ENCODE measurements around the gene MAGI1.
"Not testable (repeated sequence)": the region's sequence is repeated elsewhere in the genome, so short reads cannot be mapped to it uniquely, and the experiment has no call there.

The MAGI1 gene

DNA sequence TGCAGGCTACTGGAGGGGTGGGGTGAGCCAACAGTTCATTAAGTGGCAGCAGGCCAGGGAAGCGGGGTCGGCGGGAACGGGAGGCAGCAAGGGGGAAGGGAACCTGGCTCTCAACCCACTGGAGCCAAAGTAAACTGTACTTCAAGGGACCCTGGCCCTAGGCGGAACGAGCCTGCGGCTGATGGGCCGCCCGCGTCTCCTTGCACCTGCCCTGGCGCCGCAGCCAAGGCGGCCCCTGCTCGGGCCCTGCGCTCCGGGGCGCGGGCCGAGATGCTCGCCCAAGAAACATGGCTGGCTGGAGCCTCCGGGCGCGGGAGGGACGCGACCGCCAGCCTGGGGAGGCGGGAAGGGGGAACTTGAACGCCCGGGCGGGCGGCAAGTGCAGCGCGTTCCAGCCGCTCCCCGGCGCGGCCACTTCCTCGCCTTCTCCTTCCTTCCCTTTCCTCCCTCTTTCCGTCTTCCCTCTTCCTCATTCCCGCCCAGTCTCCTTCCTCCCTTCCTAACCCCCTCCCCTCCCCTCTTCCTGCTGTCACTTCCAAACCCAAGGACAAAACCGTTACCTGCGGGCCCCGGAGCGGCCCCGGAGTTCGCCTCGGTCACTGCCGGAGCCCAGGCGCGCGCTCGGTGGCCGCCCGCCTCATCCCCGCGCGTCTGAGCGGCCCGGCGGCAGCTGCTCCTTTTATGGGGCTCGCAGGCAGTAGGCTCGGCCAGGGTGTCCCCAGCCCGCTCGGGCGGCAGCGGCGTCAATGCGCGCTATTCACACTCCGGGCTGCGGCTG is 489.7 kb downstream of the MAGI1 start:
- TF ChIP-seq, protein P1, sequence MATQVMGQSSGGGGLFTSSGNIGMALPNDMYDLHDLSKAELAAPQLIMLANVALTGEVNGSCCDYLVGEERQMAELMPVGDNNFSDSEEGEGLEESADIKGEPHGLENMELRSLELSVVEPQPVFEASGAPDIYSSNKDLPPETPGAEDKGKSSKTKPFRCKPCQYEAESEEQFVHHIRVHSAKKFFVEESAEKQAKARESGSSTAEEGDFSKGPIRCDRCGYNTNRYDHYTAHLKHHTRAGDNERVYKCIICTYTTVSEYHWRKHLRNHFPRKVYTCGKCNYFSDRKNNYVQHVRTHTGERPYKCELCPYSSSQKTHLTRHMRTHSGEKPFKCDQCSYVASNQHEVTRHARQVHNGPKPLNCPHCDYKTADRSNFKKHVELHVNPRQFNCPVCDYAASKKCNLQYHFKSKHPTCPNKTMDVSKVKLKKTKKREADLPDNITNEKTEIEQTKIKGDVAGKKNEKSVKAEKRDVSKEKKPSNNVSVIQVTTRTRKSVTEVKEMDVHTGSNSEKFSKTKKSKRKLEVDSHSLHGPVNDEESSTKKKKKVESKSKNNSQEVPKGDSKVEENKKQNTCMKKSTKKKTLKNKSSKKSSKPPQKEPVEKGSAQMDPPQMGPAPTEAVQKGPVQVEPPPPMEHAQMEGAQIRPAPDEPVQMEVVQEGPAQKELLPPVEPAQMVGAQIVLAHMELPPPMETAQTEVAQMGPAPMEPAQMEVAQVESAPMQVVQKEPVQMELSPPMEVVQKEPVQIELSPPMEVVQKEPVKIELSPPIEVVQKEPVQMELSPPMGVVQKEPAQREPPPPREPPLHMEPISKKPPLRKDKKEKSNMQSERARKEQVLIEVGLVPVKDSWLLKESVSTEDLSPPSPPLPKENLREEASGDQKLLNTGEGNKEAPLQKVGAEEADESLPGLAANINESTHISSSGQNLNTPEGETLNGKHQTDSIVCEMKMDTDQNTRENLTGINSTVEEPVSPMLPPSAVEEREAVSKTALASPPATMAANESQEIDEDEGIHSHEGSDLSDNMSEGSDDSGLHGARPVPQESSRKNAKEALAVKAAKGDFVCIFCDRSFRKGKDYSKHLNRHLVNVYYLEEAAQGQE (IDR thresholded peaks at IDR 0.05; ENCODE audit: insufficient replicate concordance, low read depth): no peak
- no peak for TF ChIP-seq SPI1 (IDR thresholded peaks at IDR 0.05; ENCODE audit: borderline replicate concordance, low read depth)
- no peak for TF ChIP-seq POLR2AphosphoS5 (IDR thresholded peaks at IDR 0.05; ENCODE audit: low read depth)
- TF ChIP-seq GABPA (IDR thresholded peaks at IDR 0.05; ENCODE audit: low read depth): no peak
- TF ChIP-seq, protein P2, sequence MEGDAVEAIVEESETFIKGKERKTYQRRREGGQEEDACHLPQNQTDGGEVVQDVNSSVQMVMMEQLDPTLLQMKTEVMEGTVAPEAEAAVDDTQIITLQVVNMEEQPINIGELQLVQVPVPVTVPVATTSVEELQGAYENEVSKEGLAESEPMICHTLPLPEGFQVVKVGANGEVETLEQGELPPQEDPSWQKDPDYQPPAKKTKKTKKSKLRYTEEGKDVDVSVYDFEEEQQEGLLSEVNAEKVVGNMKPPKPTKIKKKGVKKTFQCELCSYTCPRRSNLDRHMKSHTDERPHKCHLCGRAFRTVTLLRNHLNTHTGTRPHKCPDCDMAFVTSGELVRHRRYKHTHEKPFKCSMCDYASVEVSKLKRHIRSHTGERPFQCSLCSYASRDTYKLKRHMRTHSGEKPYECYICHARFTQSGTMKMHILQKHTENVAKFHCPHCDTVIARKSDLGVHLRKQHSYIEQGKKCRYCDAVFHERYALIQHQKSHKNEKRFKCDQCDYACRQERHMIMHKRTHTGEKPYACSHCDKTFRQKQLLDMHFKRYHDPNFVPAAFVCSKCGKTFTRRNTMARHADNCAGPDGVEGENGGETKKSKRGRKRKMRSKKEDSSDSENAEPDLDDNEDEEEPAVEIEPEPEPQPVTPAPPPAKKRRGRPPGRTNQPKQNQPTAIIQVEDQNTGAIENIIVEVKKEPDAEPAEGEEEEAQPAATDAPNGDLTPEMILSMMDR (IDR thresholded peaks at IDR 0.05; ENCODE audit: insufficient read depth, low read length): no peak
- H3K27ac ChIP-seq (replicated peaks): no peak overlapping the region
- DNase-seq (ENCODE audit: low read depth in 1 of 2, low spot score in 1 of 2): no peak
- peaks cover 6% of the 10 kb centered on the region for H3K27me3 ChIP-seq (ENCODE audit: insufficient read depth, poor library complexity, severe bottlenecking)
- H3K4me3 ChIP-seq (replicated peaks; ENCODE audit: insufficient read depth, low read length): no peak overlapping the region

DNA sequence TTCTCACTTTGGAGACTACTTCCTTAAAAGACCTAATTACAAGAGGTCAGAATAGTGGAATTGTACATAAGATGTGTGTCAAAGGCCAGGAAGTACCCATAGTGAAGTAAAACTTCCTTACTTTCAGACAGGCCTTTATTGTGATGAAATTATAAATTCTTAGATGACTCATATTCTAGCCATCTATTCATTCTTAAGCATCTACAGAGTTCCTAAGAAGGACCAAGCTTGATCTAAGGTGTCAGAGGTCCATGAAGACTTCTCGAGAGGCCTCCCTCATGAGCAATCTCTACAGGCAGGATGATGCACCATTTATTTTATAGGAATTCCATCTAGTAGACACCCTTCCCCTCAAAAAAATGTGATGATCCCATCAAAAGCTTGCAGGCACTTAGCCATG is 493.3 kb downstream of the MAGI1 start:
- TF ChIP-seq POLR2AphosphoS5 (IDR thresholded peaks at IDR 0.05; ENCODE audit: low read depth): no peak
- TF ChIP-seq, protein P2 (IDR thresholded peaks at IDR 0.05; ENCODE audit: insufficient read depth, low read length): no peak
- TF ChIP-seq, protein P1 (IDR thresholded peaks at IDR 0.05; ENCODE audit: insufficient replicate concordance, low read depth): no peak
- no peak for TF ChIP-seq GABPA (IDR thresholded peaks at IDR 0.05; ENCODE audit: low read depth)
- TF ChIP-seq SPI1 (IDR thresholded peaks at IDR 0.05; ENCODE audit: borderline replicate concordance, low read depth): no peak
- peaks cover 6% of the 10 kb centered on the region for H3K27me3 ChIP-seq (ENCODE audit: insufficient read depth, poor library complexity, severe bottlenecking)
- H3K27ac ChIP-seq (replicated peaks): no peak overlapping the region
- H3K4me3 ChIP-seq (replicated peaks; ENCODE audit: insufficient read depth, low read length): no peak overlapping the region
- no peak for DNase-seq (ENCODE audit: low read depth in 1 of 2, low spot score in 1 of 2)

DNA sequence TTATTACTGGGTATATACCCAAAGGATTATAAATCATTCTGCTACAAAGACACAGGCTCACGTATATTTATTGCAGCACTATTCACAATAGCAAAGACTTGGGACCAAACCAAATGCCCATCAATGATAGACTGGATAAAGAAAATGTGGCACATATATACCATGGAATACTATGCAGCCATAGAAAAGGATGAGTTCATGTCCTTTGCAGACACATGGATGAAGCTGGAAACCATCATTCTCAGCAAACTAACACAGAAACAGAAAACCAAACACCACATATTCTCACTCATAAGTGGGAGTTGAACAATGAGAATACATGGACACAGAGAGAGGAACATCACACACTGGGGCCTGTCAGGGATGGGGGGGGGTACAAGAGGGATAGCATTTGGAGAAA is 495.3 kb downstream of the MAGI1 start:
- not testable (repeated sequence) for H3K27me3 ChIP-seq (ENCODE audit: insufficient read depth, poor library complexity, severe bottlenecking); H3K4me3 ChIP-seq (replicated peaks; ENCODE audit: insufficient read depth, low read length); DNase-seq (ENCODE audit: low read depth in 1 of 2, low spot score in 1 of 2); H3K27ac ChIP-seq (replicated peaks)

DNA sequence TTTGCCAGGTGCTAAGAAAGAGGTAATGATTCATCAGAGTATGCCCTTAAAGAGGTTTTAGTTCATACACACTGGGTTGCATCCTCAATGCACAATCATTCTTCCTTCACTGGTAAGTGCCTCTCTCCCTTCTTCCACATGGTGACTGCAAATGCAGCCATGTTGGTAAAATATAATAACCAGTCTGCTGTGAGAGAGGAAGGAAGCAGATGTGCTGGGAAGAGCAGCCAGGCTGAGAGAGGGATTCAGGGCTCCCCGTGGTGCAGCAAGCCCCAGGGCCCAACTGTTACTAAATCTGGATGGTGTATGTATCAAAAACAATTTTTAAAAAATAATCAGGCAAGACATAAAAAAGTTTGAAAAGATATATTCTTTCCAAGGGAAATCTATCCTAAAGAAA is 498.1 kb downstream of the MAGI1 start:
- H3K27me3 ChIP-seq (ENCODE audit: insufficient read depth, poor library complexity, severe bottlenecking): no peaks in the 10 kb centered on the region
- no peak overlapping the region for H3K27ac ChIP-seq (replicated peaks)
- TF ChIP-seq SPI1 (IDR thresholded peaks at IDR 0.05; ENCODE audit: borderline replicate concordance, low read depth) (no peak), POLR2AphosphoS5 (IDR thresholded peaks at IDR 0.05; ENCODE audit: low read depth) (no peak), GABPA (IDR thresholded peaks at IDR 0.05; ENCODE audit: low read depth) (no peak)
- TF ChIP-seq, protein P1 (IDR thresholded peaks at IDR 0.05; ENCODE audit: insufficient replicate concordance, low read depth): no peak
- TF ChIP-seq, protein P2 (IDR thresholded peaks at IDR 0.05; ENCODE audit: insufficient read depth, low read length): no peak
- H3K4me3 ChIP-seq (replicated peaks; ENCODE audit: insufficient read depth, low read length): no peak overlapping the region
- no peak for DNase-seq (ENCODE audit: low read depth in 1 of 2, low spot score in 1 of 2)

Data from HL-60 (cell line).